Epithelial cell of prostate (primary cell): Measurements from ENCODE around the gene KCTD16.

Source experiments
- DNase-seq: peaks from one replicate; pipeline ENCODE4 v3.0.0-alpha.2; 2011; ENCODE audit warnings: low read depth, low spot score
- H3K27ac ChIP-seq: fragments of 450-650 bp; 2 replicates; pipeline ENCODE4 v1.5.1; 2017; ENCODE audit warnings: mild to moderate bottlenecking

Gene KCTD16

GRCh38 chr5:144328494-144328893, 157.8 kb downstream of the KCTD16 start:
- DNase-seq: no peak
- H3K27ac ChIP-seq: no peak overlapping the region

- DNase-seq: no peak
- no peak overlapping the region for H3K27ac ChIP-seq
These were observed 158.3 kb downstream of the KCTD16 start for GRCh38 chr5:144328980-144329379.

- no peak for DNase-seq
- H3K27ac ChIP-seq: no peak overlapping the region
These were observed 159.0 kb downstream of the KCTD16 start for GRCh38 chr5:144329681-144330080.

DNA sequence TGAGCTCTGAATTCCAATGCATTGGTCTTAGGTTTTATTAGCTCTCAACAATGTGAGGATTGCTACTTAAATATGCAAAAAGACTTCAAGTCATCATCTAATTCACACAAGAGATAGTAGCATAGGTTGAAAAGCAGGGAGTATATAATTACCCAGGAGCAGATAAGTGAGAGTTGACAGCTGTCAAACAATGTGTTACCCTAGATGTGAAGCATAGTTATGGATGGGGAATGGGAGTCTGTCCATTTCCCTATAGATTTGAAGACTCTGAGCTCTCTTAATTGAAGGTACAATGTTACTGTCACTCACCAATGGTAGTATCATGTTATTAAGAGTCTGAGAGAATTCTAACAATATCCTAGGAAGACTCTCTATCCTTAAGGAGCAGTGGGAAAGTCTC, 160.7 kb downstream of the KCTD16 start:
- no peak for DNase-seq
- no peak overlapping the region for H3K27ac ChIP-seq

- H3K27ac ChIP-seq: no peak overlapping the region
- DNase-seq: no peak
These were observed 161.6 kb downstream of the KCTD16 start for GRCh38 chr5:144332265-144332664.

DNA sequence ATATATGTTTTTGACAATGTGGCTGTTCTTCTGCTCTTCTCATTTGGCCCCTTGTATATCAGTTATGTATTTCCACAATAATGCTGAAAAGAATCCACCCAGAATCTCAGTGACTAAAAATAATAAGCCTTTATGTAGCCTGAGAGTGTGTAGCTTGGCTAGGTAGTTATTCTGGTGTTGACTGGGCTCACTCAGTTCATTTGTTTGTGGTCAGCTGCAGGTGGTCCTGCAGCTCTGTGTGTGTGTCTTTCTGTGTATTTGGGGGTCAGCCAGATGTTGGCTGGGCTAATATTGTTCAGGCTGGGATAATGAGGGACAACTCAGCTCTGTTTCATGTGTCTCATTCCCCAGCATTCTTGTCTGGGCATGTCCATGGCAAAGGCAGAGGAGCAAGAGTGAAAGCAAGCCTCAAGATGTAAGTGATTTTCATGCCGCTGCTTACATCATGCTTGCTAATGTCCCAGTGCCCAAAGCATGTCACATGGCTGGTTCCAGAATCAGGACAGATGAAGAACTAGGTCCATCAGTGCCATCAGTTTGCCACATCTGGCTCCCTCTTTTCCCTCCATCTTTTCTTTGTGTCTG, 162.8 kb downstream of the KCTD16 start:
- peak overlapping the region; percentile 37 for H3K27ac ChIP-seq
- peak; percentile 62 for DNase-seq

GRCh38 chr5:144335561-144335960, 164.9 kb downstream of the KCTD16 start:
- H3K27ac ChIP-seq: no peak overlapping the region
- DNase-seq: no peak

GRCh38 chr5:144336191-144336961, 165.7 kb downstream of the KCTD16 start:
- no peak for DNase-seq
- H3K27ac ChIP-seq: no peak overlapping the region

- no peak for DNase-seq
- no peak overlapping the region for H3K27ac ChIP-seq
These were observed 181.7 kb downstream of the KCTD16 start for GRCh38 chr5:144352330-144352729.

GRCh38 chr5:144352732-144353317, 182.2 kb downstream of the KCTD16 start:
- no peak overlapping the region for H3K27ac ChIP-seq
- DNase-seq: no peak

DNA sequence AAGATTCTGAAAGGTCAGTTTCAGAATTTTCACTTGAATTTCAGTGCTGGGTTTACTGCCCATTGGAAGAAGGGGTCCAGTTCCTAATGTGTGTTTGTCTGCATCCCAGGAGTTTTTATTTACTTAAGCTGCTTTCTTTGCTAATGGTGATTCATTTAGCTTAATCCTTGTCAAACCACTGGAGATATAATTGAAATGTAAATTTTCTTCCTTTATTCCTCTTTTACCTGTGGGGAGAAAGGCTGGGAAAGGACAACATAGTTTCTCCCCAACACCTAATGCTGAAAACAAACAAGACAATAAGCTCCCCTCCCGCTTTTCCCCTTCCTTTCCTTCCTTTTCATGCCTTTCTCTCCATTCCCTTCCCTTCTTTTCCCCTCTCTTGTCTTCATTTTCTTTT, 185.8 kb downstream of the KCTD16 start:
- DNase-seq: no peak
- H3K27ac ChIP-seq: no peak overlapping the region

DNA sequence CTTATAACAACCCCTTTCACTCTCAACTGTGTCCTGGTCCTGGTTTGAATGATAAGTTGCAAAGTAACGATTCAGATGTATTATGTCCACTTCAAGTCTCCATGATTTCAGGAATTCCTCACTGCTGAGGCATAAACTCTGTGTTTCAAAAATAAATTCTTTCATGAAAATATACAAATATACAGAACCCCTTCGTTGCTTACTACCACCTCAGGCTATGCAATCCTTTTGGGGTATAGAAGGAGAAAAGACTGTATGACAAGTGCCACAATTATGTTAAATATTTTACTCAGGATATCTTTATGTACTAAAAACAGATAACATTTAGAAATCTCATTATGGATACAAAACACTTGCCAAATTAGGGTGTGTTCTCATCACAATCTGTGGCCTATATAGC, 190.7 kb downstream of the KCTD16 start:
- no peak overlapping the region for H3K27ac ChIP-seq
- no peak for DNase-seq

DNA sequence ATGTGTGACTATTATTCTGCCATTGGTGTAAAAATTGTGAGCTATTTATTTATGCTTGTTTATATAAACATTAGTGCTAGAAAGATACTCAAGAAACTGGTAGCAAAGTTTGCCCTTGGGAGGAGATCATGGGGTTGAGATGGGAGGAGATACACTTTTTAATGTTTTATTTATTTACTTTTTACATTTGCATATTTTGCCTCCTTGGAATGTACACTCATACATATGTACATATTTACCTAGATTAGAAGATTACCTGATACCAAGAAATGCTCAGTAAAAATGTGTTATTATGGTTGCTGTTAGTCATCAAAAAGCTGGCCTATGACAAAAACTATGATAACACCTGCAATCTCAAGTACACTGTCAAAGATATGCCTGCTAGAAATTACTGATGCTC, 195.2 kb downstream of the KCTD16 start:
- no peak for DNase-seq
- no peak overlapping the region for H3K27ac ChIP-seq

DNA sequence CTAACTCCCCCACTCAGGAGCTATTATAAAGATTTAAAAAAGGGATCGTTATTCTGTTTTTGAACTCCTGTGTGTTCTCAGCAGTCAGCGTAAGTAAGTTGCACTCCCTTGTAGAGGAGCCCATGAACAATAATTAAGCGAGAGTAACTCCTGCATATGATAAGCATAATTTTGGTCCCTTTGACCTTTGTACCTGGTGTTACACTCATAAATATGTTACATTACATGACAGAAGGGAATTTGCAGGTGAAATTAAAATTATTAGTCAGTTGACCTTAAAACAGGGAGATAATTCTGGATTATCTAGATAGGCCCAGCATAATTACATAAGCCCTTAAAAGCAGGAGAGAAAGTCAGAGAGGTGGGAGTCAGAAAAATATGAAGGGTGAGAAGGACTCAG, 197.3 kb downstream of the KCTD16 start:
- DNase-seq: no peak
- H3K27ac ChIP-seq: no peak overlapping the region

- no peak overlapping the region for H3K27ac ChIP-seq
- DNase-seq: no peak
These were observed 197.9 kb downstream of the KCTD16 start for GRCh38 chr5:144368556-144368955.

DNA sequence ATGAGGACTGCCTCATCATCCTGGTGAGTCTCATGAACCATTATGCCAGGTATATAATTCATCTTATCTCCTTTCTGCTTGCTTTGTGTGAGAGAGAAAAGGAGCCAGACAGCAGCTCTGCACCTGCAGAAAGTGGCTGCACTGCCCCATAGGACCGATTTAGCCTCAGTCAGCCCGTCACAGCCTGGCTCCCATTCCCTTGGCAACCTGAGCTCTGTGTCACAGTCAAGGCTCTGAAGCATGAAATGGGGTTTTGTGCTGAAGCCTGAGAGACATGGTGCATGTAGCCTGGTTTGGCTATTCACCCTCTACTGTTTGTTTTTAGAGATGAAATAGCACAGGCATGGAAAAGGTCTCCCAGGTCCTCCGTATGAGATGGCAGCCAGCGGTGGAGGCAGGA, 198.3 kb downstream of the KCTD16 start:
- no peak overlapping the region for H3K27ac ChIP-seq
- DNase-seq: no peak

DNA sequence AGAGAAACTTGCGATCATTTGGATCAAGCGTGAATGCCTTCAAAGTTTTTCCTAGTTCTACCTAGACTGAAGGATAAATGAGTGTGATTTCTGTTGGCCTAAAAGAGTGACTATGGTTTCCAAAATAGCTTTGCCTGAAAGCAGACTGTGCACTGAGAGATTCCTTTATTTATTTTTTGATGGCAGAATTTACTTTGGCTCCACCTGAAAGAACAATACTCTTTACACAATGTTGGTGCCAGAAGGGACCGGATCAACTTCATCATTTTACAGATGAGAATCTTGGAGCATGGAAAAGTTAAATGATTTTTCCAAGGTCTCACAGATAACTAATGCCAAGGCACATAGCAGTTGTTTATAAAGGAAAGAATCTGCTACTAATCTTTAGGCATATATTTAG, 199.6 kb downstream of the KCTD16 start:
- H3K27ac ChIP-seq: no peak overlapping the region
- DNase-seq: no peak

GRCh38 chr5:144374637-144375036, 204.0 kb downstream of the KCTD16 start:
- DNase-seq: no peak
- H3K27ac ChIP-seq: no peak overlapping the region

DNA sequence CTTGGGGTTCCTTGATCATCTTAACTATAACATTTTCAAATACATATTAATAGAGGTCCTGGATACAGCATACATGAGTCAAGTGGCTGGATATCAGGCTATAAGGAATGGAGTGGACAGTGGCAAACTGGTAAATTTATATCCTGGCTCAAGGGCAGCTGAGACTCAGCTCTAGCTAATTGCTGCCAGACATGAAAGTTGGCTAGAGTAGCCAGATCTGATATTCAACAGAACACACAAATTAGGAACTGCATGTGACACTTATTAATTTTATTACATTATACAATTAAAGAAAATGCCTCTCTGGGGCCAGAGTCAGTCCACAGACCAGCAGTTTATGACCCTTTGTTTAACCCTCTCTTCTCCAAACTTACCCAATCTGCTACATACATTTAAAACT, 206.5 kb downstream of the KCTD16 start:
- DNase-seq: no peak

DNA sequence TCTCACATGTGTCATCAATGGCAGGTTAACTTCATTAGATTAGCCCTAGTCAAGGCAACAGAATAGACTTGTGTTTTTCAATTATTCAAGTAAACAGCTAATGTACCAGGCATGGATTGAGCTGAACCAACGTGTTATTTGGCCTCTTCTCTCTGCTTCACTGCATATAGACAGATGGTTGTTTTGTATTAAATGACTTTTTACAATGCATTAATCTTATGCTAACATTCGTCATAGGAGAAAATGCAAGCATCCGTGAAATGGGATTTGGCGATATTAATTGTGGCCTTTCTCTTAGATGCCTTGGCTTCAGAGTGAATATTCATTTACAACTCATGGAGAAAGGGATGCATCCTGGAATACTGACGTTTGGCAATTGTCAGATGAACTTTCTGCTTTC, 208.0 kb downstream of the KCTD16 start:
- DNase-seq: no peak

More for the DNA sequence above, 206.5 kb downstream of the KCTD16 start:
- H3K27ac ChIP-seq: no peak overlapping the region

GRCh38 chr5:144385597-144385996, 214.9 kb downstream of the KCTD16 start:
- no peak for DNase-seq
- no peak overlapping the region for H3K27ac ChIP-seq

More for the DNA sequence above, 208.0 kb downstream of the KCTD16 start:
- no peak overlapping the region for H3K27ac ChIP-seq

GRCh38 chr5:144386315-144386714, 215.6 kb downstream of the KCTD16 start:
- no peak overlapping the region for H3K27ac ChIP-seq
- DNase-seq: no peak
